ENCODE measurements around the gene PDZK1IP1.
"Not testable (repeated sequence)": the region's sequence is repeated elsewhere in the genome, so short reads cannot be mapped to it uniquely, and the experiment has no call there.

The PDZK1IP1 gene

GRCh38 chr1:47179988-47180563, 9.8 kb downstream of the PDZK1IP1 start:
- no peak for DNase-seq

GRCh38 chr1:47179017-47179987, 10.5 kb downstream of the PDZK1IP1 start:
- peak; percentile 82 for DNase-seq

GRCh38 chr1:47178654-47179016, 11.2 kb downstream of the PDZK1IP1 start:
- DNase-seq = no peak

GRCh38 chr1:47178020-47178419, 11.8 kb downstream of the PDZK1IP1 start:
- DNase-seq = no peak

GRCh38 chr1:47175227-47175934, 14.5 kb downstream of the PDZK1IP1 start:
- DNase-seq = no peak

GRCh38 chr1:47174656-47175020, 15.2 kb downstream of the PDZK1IP1 start:
- DNase-seq = no peak

GRCh38 chr1:47172782-47173181, 17.1 kb downstream of the PDZK1IP1 start:
- DNase-seq = no peak

GRCh38 chr1:47164552-47164951, 25.3 kb downstream of the PDZK1IP1 start:
- DNase-seq = no peak

GRCh38 chr1:47161298-47162040, 28.4 kb downstream of the PDZK1IP1 start:
- DNase-seq = no peak

- no peak for DNase-seq
Observed at GRCh38 chr1:47160716-47161115, 29.1 kb downstream of the PDZK1IP1 start.

- not testable (repeated sequence) for DNase-seq
Observed at GRCh38 chr1:47157957-47158356, 31.9 kb downstream of the PDZK1IP1 start.

- not testable (repeated sequence) for DNase-seq
Observed at GRCh38 chr1:47156457-47156856, 33.4 kb downstream of the PDZK1IP1 start.

GRCh38 chr1:47149162-47149561, 40.7 kb downstream of the PDZK1IP1 start:
- DNase-seq = peak; percentile 15

- no peak for DNase-seq
Observed at GRCh38 chr1:47147047-47147785, 42.6 kb downstream of the PDZK1IP1 start.

GRCh38 chr1:47146495-47146894, 43.3 kb downstream of the PDZK1IP1 start:
- not testable (repeated sequence) for DNase-seq

GRCh38 chr1:47143654-47144053, 46.2 kb downstream of the PDZK1IP1 start:
- not testable (repeated sequence) for DNase-seq

- DNase-seq = not testable (repeated sequence)
Observed at GRCh38 chr1:47140358-47140757, 49.5 kb downstream of the PDZK1IP1 start.

- no peak for DNase-seq
Observed at GRCh38 chr1:47137925-47138615, 51.8 kb downstream of the PDZK1IP1 start.

GRCh38 chr1:47137198-47137597, 52.6 kb downstream of the PDZK1IP1 start, which contains the start of gene CYP4A22:
Gene CYP4A22, plus strand, starts transcription at chr1:47137441. Its CDS starts 45 bp downstream, at chr1:47137486.
- no peak for DNase-seq
